Activated CD4-positive, alpha-beta memory T cell treated with anti-CD3 and anti-CD28 coated beads, Interleukin-2, amount 10 ng/mL, durations not matched to agents 7 days and 5 days (primary cell): ENCODE measurements around the gene ZBTB7A. TPM values are rescaled to one million over a fixed set of nuclear protein-coding genes. Genes with fewer than 3 reads are reported as not detected.
"Not testable (repeated sequence)": the region's sequence is repeated elsewhere in the genome, so short reads cannot be mapped to it uniquely, and the experiment has no call there.

Source experiments
- CTCF ChIA-PET: fragments of 350-600 bp; sonication (Branson Sonifier 250); formaldehyde crosslinking; loops from one replicate; lab custom pipeline; 2021; ENCODE audit warnings: antibody characterized with exemption, inconsistent platforms; lab: Charles Lee
- POLR2A ChIA-PET: fragments of 350-600 bp; sonication (Branson Sonifier 250); formaldehyde crosslinking; loops from one replicate; lab custom pipeline; 2021; ENCODE audit warnings: antibody characterized with exemption; lab: Charles Lee
- DNase-seq: peaks from one replicate; pipeline ENCODE4 v3.0.0-alpha.2; 2020
- H3K27ac Mint-ChIP-seq: one replicate; pipeline ENCODE4 v1.8.0; 2021; ENCODE audit warnings: mild to moderate bottlenecking, mixed read lengths
- H3K27me3 Mint-ChIP-seq: one replicate; pipeline ENCODE4 v1.8.0; 2021; ENCODE audit warnings: mixed read lengths
- H3K36me3 Mint-ChIP-seq: one replicate; pipeline ENCODE4 v1.8.0; 2021; ENCODE audit warnings: low read depth, mixed read lengths
- H3K4me1 Mint-ChIP-seq: one replicate; pipeline ENCODE4 v1.8.0; 2021; ENCODE audit warnings: mixed read lengths
- H3K4me3 Mint-ChIP-seq: one replicate; pipeline ENCODE4 v1.8.0; 2021; ENCODE audit warnings: mild to moderate bottlenecking, mixed read lengths
- H3K9me3 Mint-ChIP-seq: one replicate; pipeline ENCODE4 v1.8.0; 2021; ENCODE audit warnings: mixed read lengths
- total RNA-seq, 2 experiments: library from RNA; stranded (reverse); gene quantifications; one replicate each; pipeline ENCODE4 v1.2.3, GENCODE V29; 2021

Gene ZBTB7A
- total RNA-seq, 2 experiments from 2014 or later: 53.1 to 53.5 TPM

DNA sequence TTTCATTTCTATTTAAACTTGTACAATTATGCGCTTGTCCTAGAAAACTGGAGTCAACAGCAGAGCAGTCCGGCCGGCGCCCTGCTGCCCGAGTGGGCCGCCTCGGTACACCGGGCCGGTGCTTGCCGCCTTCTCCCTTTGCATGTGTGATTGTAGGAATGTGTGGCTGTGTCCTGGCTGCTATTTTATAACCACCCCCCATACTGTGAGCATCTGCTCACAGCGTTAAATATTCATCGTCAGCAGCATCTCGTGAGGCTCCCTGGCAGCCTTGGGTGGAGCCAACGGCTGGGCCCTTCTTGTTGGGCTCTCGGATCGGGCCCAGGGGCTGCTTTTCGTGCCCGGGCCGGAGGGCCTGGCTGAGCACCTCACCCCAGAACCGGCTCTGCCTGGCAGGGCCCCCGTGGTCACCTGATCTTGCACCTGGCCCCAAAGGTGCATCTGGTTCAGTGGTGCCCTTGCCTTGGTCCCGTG lies 48.5 kb downstream of the ZBTB7A start:
- H3K27ac Mint-ChIP-seq: no peak overlapping the region
- no peak for DNase-seq
- ChIA-PET CTCF (no interaction called here), POLR2A (no interaction called here)
- peaks cover 3% of the 10 kb centered on the region for H3K9me3 Mint-ChIP-seq
- H3K27me3 Mint-ChIP-seq: no peaks in the 10 kb centered on the region
- H3K36me3 Mint-ChIP-seq: peaks cover 12% of the 10 kb centered on the region
- H3K4me3 Mint-ChIP-seq: no peak overlapping the region
- no peaks in the 10 kb centered on the region for H3K4me1 Mint-ChIP-seq

DNA sequence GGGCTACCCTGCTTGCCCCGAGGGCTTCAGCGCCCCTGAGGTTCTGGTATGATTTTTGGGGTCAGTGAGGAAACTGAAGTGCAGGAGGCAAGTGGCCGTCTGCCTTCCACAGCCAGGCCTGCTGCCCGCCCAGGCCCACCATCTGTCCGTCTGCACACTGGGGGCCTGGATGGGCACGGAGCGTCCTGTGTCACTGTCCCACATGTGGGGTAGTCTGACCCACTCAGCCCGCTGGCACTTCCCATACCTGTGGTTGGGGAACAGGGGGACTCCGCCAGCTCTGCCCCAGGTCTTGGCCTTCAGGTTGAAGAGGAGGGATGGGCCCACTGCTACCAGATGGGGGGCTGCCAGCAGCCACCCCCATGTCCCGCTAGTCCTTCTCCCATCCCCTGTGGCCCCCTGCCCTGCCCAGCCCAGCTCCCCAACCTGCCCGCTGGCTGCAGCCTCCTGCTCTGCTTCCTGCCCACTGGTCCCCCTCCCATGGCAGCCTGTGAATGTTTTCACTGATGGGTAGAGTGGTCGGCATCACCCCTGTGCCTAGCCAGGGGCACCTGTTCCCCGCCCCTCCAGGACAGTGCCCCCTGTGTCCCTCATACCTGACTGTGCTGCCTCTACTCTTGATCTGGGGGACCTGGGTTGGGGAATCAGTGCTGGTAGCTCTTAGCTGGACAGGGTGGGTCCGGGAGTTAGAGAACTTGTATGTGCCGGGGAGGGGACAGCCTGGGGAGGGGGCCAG lies 49.6 kb downstream of the ZBTB7A start:
- H3K27me3 Mint-ChIP-seq: no peaks in the 10 kb centered on the region
- no peak overlapping the region for H3K4me3 Mint-ChIP-seq
- H3K4me1 Mint-ChIP-seq: peaks cover 2% of the 10 kb centered on the region
- POLR2A ChIA-PET: no interaction called here
- H3K27ac Mint-ChIP-seq: no peak overlapping the region
- DNase-seq: no peak
- CTCF ChIA-PET: interaction anchor here (0.5 to 0.6 kb wide), 2 partner anchors 57 to 150 kb away, joined by 3 to 5 read pairs; no protein-coding TSS in a partner anchor
- H3K9me3 Mint-ChIP-seq: peaks cover 3% of the 10 kb centered on the region
- peaks cover 18% of the 10 kb centered on the region for H3K36me3 Mint-ChIP-seq

DNA sequence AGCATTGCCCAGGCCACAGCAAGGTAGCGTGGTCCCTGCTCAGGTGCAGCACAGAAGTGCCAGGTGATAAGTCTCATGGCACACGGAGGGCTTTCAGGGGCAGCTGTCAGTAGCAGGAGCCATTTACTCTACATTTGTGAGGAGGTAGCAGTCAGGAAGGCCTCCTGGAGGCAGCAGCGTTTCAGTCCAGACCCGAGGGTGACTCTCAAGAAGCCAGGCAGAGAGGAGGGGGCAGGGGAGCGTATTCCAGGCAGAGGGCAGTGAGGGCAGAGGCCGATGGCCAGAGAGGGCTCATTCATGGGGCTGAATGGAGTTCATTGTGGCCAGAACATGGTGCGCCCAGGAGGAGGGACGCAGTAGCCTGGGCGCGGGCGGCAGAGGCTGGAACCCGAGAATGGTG lies 50.2 kb downstream of the ZBTB7A start:
- CTCF ChIA-PET: interaction anchor here (0.5 kb wide), 1 partner anchor 58 kb away, joined by 5 read pairs; no protein-coding TSS in a partner anchor
- peaks cover 15% of the 10 kb centered on the region for H3K36me3 Mint-ChIP-seq
- peaks cover 2% of the 10 kb centered on the region for H3K4me1 Mint-ChIP-seq
- H3K27me3 Mint-ChIP-seq: no peaks in the 10 kb centered on the region
- H3K27ac Mint-ChIP-seq: no peak overlapping the region
- DNase-seq: no peak
- H3K4me3 Mint-ChIP-seq: no peak overlapping the region
- POLR2A ChIA-PET: no interaction called here
- H3K9me3 Mint-ChIP-seq: no peaks in the 10 kb centered on the region

DNA sequence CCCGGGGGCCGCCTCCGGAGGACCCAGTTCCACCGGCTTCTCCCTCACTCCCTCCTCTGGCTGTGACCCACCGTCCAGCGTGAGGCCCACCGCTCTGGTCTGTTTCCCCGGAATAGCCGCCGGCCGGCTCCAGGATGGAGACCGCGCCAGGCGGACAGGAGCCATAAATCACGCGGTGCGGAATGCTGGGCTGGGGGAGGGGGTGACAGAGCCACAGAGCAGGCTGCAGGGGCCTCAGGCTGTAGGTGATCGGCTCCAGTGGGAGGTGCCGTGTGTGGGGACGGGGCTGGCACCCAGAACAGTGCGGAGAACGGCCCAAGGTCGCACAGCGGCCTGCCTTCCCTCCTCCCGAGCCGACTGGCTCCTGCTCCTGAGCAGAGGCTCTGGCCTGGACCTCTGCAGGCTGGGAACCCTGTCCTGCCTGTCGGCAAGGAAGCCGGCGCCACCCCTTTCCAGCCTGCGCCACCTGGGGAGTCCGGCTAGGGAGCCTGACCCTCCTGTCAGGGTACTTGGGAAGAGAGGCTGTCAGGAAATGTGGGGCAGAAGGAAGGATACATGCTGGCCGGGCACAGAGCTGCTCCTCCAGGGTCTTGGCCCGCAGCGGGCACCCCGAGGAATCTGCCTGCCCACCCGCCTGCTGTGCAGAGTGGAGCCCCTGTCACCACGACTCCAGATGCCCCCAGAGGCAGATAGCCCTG lies 50.8 kb downstream of the ZBTB7A start:
- ChIA-PET CTCF (interaction anchor here (1.0 kb wide), 1 partner anchor 28 kb away, joined by 4 read pairs; no protein-coding TSS in a partner anchor), POLR2A (no interaction called here)
- peaks cover 6% of the 10 kb centered on the region for H3K4me1 Mint-ChIP-seq
- H3K9me3 Mint-ChIP-seq: no peaks in the 10 kb centered on the region
- H3K4me3 Mint-ChIP-seq: no peak overlapping the region
- DNase-seq: no peak
- H3K27me3 Mint-ChIP-seq: no peaks in the 10 kb centered on the region
- no peak overlapping the region for H3K27ac Mint-ChIP-seq
- peaks cover 15% of the 10 kb centered on the region for H3K36me3 Mint-ChIP-seq

DNA sequence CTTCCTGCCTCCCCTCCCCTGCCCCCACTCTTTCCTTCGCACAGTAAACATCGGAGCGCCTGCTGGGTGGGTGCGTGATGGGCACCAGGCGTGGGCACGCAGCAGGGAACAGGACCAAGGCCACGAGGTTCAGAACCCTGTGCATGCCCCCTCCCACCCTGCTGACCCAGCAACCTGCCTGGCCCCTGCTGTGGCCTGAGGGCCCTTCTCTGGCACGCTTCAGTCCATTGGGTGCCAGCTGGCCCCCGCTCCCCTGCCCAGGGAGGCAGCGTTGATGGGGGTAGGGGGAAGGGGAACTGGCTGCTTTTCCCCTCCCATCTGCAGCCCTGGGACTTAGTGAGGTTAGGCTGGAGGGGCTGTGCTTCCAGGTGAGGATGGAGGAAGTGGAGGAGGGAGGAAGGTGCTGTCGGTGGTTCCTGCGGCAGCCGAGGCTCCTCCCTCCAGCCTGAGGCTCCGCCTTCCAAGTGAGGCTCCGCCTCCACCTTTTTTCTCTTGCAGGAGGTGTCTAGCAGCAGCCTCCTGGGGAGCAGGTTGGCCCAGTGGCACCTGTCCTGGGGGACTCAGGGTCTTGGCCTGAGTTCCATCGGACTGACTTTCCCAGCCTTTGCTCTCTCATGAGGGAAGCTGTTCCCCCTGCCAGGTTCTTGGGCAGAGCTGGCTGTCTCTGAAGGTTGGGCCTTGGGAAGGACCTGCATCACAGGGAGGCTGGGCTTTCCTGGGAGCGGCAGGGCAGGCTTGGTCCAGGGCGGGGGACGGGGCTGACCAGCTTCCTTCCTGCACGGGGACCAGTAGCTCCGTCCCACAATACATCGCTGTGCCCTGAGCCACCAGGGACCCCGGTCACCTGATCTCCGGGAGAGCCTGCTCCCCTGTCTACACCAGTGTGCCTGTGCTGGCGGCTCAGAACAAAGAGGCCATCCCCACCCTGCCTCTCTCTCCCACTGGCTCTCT lies 51.9 kb downstream of the ZBTB7A start:
- Mint-ChIP-seq H3K4me1 (peaks cover 8% of the 10 kb centered on the region), H3K27me3 (no peaks in the 10 kb centered on the region), H3K4me3 (no peak overlapping the region), H3K36me3 (peaks cover 13% of the 10 kb centered on the region), H3K27ac (no peak overlapping the region), H3K9me3 (no peaks in the 10 kb centered on the region)
- CTCF ChIA-PET: interaction anchor here (1.0 kb wide), 1 partner anchor 26 kb away, joined by 4 read pairs; no protein-coding TSS in a partner anchor
- POLR2A ChIA-PET: no interaction called here
- peak; percentile 60 for DNase-seq

DNA sequence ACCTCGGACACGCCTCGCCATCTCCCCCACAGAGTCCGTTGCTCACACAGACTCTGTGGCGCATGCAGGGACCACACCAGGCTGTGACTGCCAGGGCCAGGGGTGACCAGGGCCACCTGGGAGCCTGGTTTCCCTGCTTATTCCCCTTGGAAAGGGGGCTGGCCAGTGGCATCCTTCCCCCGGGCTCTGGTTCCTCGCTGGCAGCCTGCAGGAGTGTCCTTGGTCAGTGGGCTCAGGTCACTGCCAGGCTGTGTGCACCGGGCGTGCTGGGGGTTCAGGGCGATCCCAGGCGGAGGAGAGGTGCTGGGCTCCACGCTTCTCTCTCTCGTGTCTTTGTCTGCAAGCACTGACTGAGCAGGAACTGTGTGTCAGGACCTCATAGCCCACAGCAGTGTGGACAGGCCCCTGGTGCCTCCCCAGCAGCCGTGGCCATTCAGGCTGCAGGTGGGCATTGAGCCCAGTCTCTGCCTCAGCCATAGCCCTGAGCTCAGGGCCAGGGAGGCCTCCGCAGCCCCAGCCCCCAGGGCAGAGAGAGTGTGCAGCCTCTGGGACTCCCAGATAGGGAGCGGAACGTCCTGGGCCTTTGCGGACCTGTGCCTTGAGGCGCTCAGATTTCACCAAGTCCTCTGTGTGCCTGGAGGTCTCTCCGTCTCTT lies 52.7 kb downstream of the ZBTB7A start:
- Mint-ChIP-seq H3K27ac (no peak overlapping the region), H3K4me3 (no peak overlapping the region), H3K27me3 (no peaks in the 10 kb centered on the region), H3K36me3 (peaks cover 13% of the 10 kb centered on the region), H3K9me3 (no peaks in the 10 kb centered on the region), H3K4me1 (peaks cover 16% of the 10 kb centered on the region)
- DNase-seq: no peak
- CTCF ChIA-PET: no interaction called here
- POLR2A ChIA-PET: no interaction called here

DNA sequence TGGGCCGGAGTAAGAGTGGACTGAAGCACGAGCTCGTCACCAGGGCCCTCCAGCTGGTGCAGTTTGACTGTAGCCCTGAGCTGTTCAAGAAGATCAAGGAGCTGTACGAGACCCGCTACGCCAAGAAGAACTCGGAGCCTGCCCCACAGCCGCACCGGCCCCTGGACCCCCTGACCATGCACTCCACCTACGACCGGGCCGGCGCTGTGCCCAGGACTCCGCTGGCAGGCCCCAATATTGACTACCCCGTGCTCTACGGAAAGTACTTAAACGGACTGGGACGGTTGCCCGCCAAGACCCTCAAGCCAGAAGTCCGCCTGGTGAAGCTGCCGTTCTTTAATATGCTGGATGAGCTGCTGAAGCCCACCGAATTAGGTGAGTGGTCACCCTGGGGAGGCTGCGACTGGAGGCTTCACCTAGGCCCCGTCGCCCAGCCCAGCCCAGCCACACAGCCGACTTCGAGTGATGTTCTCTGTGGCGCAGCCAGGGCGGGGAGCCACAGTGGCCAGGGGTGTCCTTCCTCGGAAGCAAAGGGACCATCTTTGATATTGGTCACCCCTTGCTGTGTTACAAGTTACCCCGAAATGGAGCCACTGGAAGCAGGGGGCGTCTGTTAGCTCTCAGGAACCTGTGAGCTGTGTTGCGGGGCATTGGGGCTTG lies 53.6 kb downstream of the ZBTB7A start:
- H3K9me3 Mint-ChIP-seq: no peaks in the 10 kb centered on the region
- ChIA-PET POLR2A (interaction anchor here (0.9 kb wide), 1 partner anchor 29 kb away, joined by 4 read pairs; no protein-coding TSS in a partner anchor), CTCF (interaction anchor here (1.3 kb wide), 1 partner anchor 25 kb away, joined by 3 read pairs; no protein-coding TSS in a partner anchor)
- DNase-seq: no peak
- no peak overlapping the region for H3K27ac Mint-ChIP-seq
- peaks cover 9% of the 10 kb centered on the region for H3K36me3 Mint-ChIP-seq
- peaks cover 23% of the 10 kb centered on the region for H3K4me1 Mint-ChIP-seq
- H3K27me3 Mint-ChIP-seq: no peaks in the 10 kb centered on the region
- H3K4me3 Mint-ChIP-seq: no peak overlapping the region

DNA sequence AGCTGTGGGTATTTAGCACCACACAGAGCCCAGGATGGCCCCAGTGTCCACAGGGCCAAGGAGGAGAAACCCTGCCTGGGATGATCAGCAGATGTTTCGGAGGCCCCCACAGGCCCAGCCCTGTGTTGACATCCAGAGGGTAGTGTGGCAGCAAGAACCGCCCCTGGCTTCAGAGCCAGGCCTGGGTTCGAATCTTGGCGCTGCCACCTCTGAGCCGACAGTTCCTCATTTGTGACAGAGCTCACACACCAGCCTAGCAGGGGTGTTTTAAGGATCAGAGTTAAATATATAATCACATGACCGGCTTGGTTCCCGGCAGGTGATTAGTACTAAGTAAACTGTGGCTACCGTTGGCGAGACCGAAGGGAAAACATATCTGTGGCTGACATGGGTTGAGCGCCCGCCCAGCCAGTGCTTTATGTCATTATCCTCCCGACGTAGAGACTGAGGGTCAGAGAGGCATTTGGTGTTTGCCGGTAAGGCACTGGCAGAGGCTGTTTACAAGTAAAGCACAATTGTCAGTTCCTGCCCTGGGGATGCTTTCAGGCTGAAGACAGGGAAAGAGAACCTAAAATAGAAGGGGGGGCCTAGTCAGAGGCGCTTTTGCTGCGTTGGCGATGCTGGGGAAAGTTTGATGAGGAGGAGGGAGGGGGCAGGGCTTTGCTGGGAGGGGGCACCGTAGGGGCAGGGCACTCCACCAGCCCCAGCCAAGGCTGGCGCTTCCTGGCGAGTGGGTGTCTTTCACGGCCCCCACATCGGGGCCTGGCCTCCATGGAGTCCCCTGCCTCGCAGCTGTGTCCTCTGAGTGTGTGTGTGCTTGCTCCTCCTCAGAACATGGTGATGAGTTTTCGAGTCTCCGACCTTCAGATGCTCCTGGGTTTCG lies 54.4 kb downstream of the ZBTB7A start:
- ChIA-PET CTCF (interaction anchor here (1.3 kb wide), 1 partner anchor 25 kb away, joined by 3 read pairs; no protein-coding TSS in a partner anchor), POLR2A (interaction anchor here (0.9 kb wide), 1 partner anchor 28 kb away, joined by 4 read pairs; no protein-coding TSS in a partner anchor)
- no peak overlapping the region for H3K27ac Mint-ChIP-seq
- no peaks in the 10 kb centered on the region for H3K27me3 Mint-ChIP-seq
- H3K4me3 Mint-ChIP-seq: no peak overlapping the region
- H3K36me3 Mint-ChIP-seq: peaks cover 9% of the 10 kb centered on the region
- no peak for DNase-seq
- peaks cover 23% of the 10 kb centered on the region for H3K4me1 Mint-ChIP-seq
- H3K9me3 Mint-ChIP-seq: no peaks in the 10 kb centered on the region

DNA sequence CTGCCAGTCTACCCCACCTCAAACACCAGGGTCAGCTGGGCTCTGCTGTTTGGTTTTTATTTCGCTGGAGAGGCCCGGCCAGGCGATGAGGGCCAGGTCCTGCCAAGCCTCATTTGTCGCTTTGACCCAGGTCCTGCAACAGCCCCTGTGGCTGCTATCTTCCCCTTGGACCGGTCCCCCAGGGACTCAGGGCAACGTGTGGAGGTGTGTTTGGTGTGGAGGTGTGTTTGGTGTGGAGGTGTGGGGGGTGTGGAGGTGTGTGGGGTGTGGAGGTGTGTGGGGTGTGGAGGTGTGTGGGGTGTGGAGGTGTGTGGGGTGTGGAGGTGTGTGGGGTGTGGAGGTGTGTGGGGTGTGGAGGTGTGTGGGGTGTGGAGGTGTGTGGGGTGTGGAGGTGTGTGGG lies 55.3 kb downstream of the ZBTB7A start:
- H3K4me3 Mint-ChIP-seq, H3K27me3 Mint-ChIP-seq, POLR2A ChIA-PET, DNase-seq, H3K36me3 Mint-ChIP-seq, H3K9me3 Mint-ChIP-seq, H3K27ac Mint-ChIP-seq: not testable (repeated sequence)
- CTCF ChIA-PET: interaction anchor here (1.3 kb wide), 1 partner anchor 24 kb away, joined by 3 read pairs; no protein-coding TSS in a partner anchor
- peaks cover 26% of the 10 kb centered on the region for H3K4me1 Mint-ChIP-seq

DNA sequence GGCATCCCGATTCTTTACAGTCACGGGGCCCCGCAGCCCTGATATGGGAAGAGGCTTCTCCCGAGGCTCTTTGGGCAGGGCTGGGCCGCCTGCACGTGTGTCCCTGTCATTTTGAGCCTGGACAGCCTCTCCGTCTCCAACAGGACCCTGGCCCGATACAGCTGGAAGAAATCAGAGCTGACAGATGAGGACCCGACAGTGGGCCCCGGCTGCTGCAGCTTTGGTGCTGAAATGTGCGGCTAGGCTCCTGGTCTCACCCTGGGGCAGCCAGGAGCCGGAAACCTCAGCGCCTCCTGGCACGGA lies 55.9 kb downstream of the ZBTB7A start:
- Mint-ChIP-seq H3K4me3 (no peak overlapping the region), H3K27ac (no peak overlapping the region), H3K36me3 (peaks cover 9% of the 10 kb centered on the region), H3K27me3 (no peaks in the 10 kb centered on the region), H3K4me1 (peaks cover 32% of the 10 kb centered on the region), H3K9me3 (no peaks in the 10 kb centered on the region)
- POLR2A ChIA-PET: no interaction called here
- DNase-seq: no peak
- CTCF ChIA-PET: no interaction called here
